Neural progenitor cell (in vitro differentiated cells): ENCODE results near the gene MIEF2. TPM values are rescaled to one million over a fixed set of nuclear protein-coding genes. Genes with fewer than 3 reads are reported as not detected.

Experiments
- DNase-seq: peaks from one replicate; pipeline ENCODE4 v3.0.0-alpha.2; 2016; ENCODE audit warnings: low spot score
- H2AFZ ChIP-seq: fragments of 200-600 bp; sonication (generic); replicated peaks from 2 replicates; pipeline ENCODE4 v1.6.1; 2016; ENCODE audit warnings: antibody characterized with exemption
- H3F3A ChIP-seq: fragments of 200-600 bp; sonication (generic); 2 replicates; pipeline ENCODE4 v1.6.1; 2016; ENCODE audit warnings: antibody characterized with exemption, low read depth
- H3K27ac ChIP-seq: fragments of 200-600 bp; sonication (generic); 2 replicates; pipeline ENCODE4 v1.5.1; 2016; ENCODE audit warnings: mild to moderate bottlenecking
- H3K27me3 ChIP-seq: fragments of 200-600 bp; sonication (generic); 2 replicates; pipeline ENCODE4 v1.6.1; 2016; ENCODE audit warnings: mild to moderate bottlenecking, moderate library complexity
- H3K36me3 ChIP-seq: fragments of 200-600 bp; sonication (generic); 2 replicates; pipeline ENCODE4 v1.5.1; 2016
- H3K4me1 ChIP-seq: fragments of 200-600 bp; sonication (generic); 2 replicates; pipeline ENCODE4 v1.6.1; 2016; ENCODE audit warnings: mixed run types
- H3K4me2 ChIP-seq: fragments of 200-600 bp; sonication (generic); 2 replicates; pipeline ENCODE4 v1.6.1; 2016
- H3K4me3 ChIP-seq: fragments of 200-600 bp; sonication (generic); 2 replicates; pipeline ENCODE4 v1.5.1; 2016
- H3K79me2 ChIP-seq: fragments of 200-600 bp; sonication (generic); 2 replicates; pipeline ENCODE4 v1.6.1; 2016; ENCODE audit warnings: low read depth
- H3K9ac ChIP-seq: fragments of 200-600 bp; sonication (generic); 2 replicates; pipeline ENCODE4 v1.6.1; 2016
- H3K9me3 ChIP-seq: fragments of 200-600 bp; sonication (generic); 2 replicates; pipeline ENCODE4 v1.5.1; 2016; ENCODE audit warnings: low read depth
- H4K20me1 ChIP-seq: fragments of 200-600 bp; sonication (generic); 2 replicates; pipeline ENCODE4 v1.6.1; 2016; ENCODE audit warnings: low read depth
- H3K27ac Mint-ChIP-seq: 3 replicates; pipeline ENCODE4 v1.8.0; 2021; ENCODE audit warnings: mixed read lengths
- H3K27me3 Mint-ChIP-seq: 2 replicates; pipeline ENCODE4 v1.8.0; 2022; ENCODE audit warnings: low read depth, mild to moderate bottlenecking, inconsistent platforms, moderate library complexity, mixed read lengths; ENCODE audit not compliant: insufficient read depth
- H3K36me3 Mint-ChIP-seq: 3 replicates; pipeline ENCODE4 v1.8.0; 2021; ENCODE audit warnings: mixed read lengths
- H3K4me1 Mint-ChIP-seq: 3 replicates; pipeline ENCODE4 v1.8.0; 2021; ENCODE audit warnings: mixed read lengths
- H3K4me3 Mint-ChIP-seq: 3 replicates; pipeline ENCODE4 v1.8.0; 2021; ENCODE audit warnings: mild to moderate bottlenecking, moderate library complexity, mixed read lengths
- H3K9me3 Mint-ChIP-seq: 3 replicates; pipeline ENCODE4 v1.8.0; 2020; ENCODE audit warnings: mixed read lengths
- CTCF ChIP-seq: fragments of 200-600 bp; sonication (generic); IDR thresholded peaks from 2 replicates; pipeline ENCODE4 v1.5.1; 2017; ENCODE audit warnings: antibody characterized with exemption, mild to moderate bottlenecking
- EZH2 ChIP-seq: fragments of 200-600 bp; sonication (generic); IDR thresholded peaks from 2 replicates; pipeline ENCODE4 v1.6.1; 2017; ENCODE audit warnings: antibody characterized with exemption, mild to moderate bottlenecking, moderate library complexity
- EZH2phosphoT487 ChIP-seq: fragments of 200-600 bp; sonication (generic); IDR thresholded peaks from 2 replicates; pipeline ENCODE4 v1.6.1; 2017; ENCODE audit warnings: antibody characterized with exemption
- total RNA-seq: library from RNA; depleted of rRNA; stranded (reverse); fragments of >200 nt; gene quantifications from 2 replicates; pipeline ENCODE4 v1.2.3, GENCODE V29; 2015; ENCODE audit warnings: low replicate concordance

The MIEF2 gene
- total RNA-seq, 1 donor from 2014 or later = 8.1 TPM

DNA sequence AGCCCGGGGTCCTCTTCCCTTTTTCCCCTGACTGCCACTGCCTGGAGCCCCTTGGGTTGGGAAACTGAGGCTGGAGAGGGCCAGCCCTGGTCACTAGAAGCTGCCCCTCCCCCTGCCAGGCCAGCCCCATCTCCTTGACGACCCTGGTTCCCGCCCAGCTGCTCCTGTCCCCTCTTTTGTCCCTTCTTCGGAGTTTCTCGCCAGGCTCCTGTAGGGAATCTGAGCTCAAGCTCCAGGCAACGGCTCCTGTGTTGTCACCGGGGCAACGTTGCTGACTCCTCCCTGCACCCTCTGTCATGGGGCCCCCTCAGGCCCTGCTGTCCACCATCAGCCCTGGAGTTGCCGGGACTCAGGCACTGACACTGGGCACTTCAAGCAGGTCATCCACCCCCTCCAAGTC is 29.3 kb upstream of the MIEF2 start:
- Mint-ChIP-seq H3K27ac (peak overlapping the region; percentile 98), H3K36me3 (peaks cover 10% of the 10 kb centered on the region), H3K27me3 (peaks cover 6% of the 10 kb centered on the region), H3K4me1 (peaks cover 63% of the 10 kb centered on the region), H3K4me3 (peak overlapping the region; percentile 80), H3K9me3 (no peaks in the 10 kb centered on the region)
- no peak overlapping the region for H3K9ac ChIP-seq
- H2AFZ ChIP-seq = no peak overlapping the region
- H3K4me3 ChIP-seq = peak overlapping the region; percentile 39
- H3K4me1 ChIP-seq = peaks cover 50% of the 10 kb centered on the region
- peaks cover 8% of the 10 kb centered on the region for H3F3A ChIP-seq
- H3K9me3 ChIP-seq = no peaks in the 10 kb centered on the region
- no peaks in the 10 kb centered on the region for H3K27me3 ChIP-seq
- H3K4me2 ChIP-seq = peak overlapping the region; percentile 79
- peaks cover 73% of the 10 kb centered on the region for H4K20me1 ChIP-seq
- H3K79me2 ChIP-seq = peaks cover 76% of the 10 kb centered on the region
- TF ChIP-seq EZH2phosphoT487 (no peak), EZH2 (no peak), CTCF (no peak)
- peak; percentile 89 for DNase-seq
- peak overlapping the region; percentile 70 for H3K27ac ChIP-seq
- no peaks in the 10 kb centered on the region for H3K36me3 ChIP-seq

DNA sequence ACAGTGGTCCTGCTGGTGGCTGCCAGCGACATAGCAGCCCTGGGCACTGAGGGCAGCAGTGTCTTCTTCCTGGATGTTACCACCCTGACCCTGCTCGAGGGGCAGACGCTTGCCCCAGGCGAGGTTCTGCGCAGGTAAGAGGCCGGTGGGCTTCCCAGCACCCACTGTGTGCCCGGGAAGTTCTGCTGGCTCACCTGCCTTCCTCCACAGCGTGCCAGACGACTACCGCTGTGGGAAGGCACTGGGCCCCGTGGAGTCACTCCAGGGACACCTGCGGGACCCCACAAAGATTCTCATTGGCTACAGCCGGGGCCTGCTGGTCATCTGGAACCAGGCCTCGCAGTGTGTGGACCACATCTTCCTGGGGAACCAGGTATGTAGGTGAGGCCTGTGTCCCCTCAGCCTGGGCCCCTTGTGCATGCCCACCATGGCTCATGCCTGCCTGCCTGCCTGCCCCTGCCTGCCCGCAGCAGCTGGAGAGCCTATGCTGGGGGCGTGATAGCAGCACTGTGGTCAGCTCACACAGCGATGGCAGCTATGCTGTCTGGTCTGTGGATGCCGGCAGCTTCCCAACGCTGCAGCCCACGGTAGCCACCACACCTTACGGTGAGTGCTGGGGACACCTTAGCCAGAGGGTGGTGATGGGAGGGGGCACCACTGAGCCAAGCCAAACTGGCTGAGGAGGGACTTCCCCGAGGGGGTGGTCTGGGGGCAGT is 26.5 kb upstream of the MIEF2 start:
- H3K27ac ChIP-seq = no peak overlapping the region
- H3K4me3 Mint-ChIP-seq = no peak overlapping the region
- peaks cover 6% of the 10 kb centered on the region for H3K27me3 Mint-ChIP-seq
- H4K20me1 ChIP-seq = peaks cover 45% of the 10 kb centered on the region
- peaks cover 48% of the 10 kb centered on the region for H3K79me2 ChIP-seq
- H3K4me1 ChIP-seq = peaks cover 28% of the 10 kb centered on the region
- TF ChIP-seq EZH2 (no peak), CTCF (no peak), EZH2phosphoT487 (no peak)
- peaks cover 38% of the 10 kb centered on the region for H3K4me1 Mint-ChIP-seq
- H3K36me3 ChIP-seq = no peaks in the 10 kb centered on the region
- no peak overlapping the region for H3K9ac ChIP-seq
- H3K4me2 ChIP-seq = no peak overlapping the region
- H3K36me3 Mint-ChIP-seq = peaks cover 19% of the 10 kb centered on the region
- no peak overlapping the region for H3K4me3 ChIP-seq
- no peaks in the 10 kb centered on the region for H3K9me3 Mint-ChIP-seq
- H2AFZ ChIP-seq = no peak overlapping the region
- H3K9me3 ChIP-seq = no peaks in the 10 kb centered on the region
- H3K27ac Mint-ChIP-seq = no peak overlapping the region
- no peak for DNase-seq
- H3K27me3 ChIP-seq = no peaks in the 10 kb centered on the region
- H3F3A ChIP-seq = peaks cover 8% of the 10 kb centered on the region

DNA sequence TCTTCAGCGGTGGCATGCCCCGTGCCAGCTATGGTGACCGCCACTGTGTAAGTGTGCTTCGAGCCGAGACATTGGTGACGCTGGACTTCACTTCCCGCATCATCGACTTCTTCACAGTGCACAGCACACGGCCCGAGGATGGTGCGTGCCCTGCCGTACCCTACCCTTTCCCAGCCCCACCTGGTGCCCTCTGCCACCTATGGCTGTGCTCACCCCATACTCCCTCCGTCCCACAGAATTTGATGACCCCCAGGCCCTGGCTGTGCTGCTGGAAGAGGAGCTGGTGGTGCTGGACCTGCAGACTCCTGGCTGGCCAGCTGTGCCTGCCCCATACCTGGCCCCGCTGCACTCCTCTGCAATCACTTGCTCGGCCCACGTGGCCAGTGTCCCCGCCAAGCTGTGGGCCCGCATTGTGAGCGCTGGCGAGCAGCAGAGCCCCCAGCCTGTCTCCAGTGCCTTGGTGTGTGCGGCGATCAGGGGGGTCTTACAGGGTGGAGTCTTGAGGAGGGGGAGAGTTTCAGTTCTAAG is 25.5 kb upstream of the MIEF2 start:
- H3K4me3 ChIP-seq = no peak overlapping the region
- Mint-ChIP-seq H3K4me3 (no peak overlapping the region), H3K4me1 (peaks cover 29% of the 10 kb centered on the region), H3K27ac (no peak overlapping the region), H3K9me3 (no peaks in the 10 kb centered on the region), H3K36me3 (peaks cover 28% of the 10 kb centered on the region), H3K27me3 (peaks cover 4% of the 10 kb centered on the region)
- H3K36me3 ChIP-seq = no peaks in the 10 kb centered on the region
- H3K27ac ChIP-seq = no peak overlapping the region
- H3K9ac ChIP-seq = no peak overlapping the region
- no peaks in the 10 kb centered on the region for H3K9me3 ChIP-seq
- no peak for DNase-seq
- no peaks in the 10 kb centered on the region for H3K27me3 ChIP-seq
- H2AFZ ChIP-seq = no peak overlapping the region
- TF ChIP-seq EZH2 (no peak), EZH2phosphoT487 (no peak), CTCF (no peak)
- no peak overlapping the region for H3K4me2 ChIP-seq
- peaks cover 8% of the 10 kb centered on the region for H3F3A ChIP-seq
- H3K4me1 ChIP-seq = peaks cover 21% of the 10 kb centered on the region
- peaks cover 39% of the 10 kb centered on the region for H3K79me2 ChIP-seq
- H4K20me1 ChIP-seq = peaks cover 35% of the 10 kb centered on the region
